Measurements from ENCODE around the gene PTPRN. TPM values are rescaled to one million over a fixed set of nuclear protein-coding genes. Genes with fewer than 3 reads are reported as not detected.

The PTPRN gene
- total and polyA plus RNA-seq, 9 of the 15 experiments (the other 6 are each of a cell fraction or from before 2014, with no cell fraction given) = 0.15 to 2.4 (median 0.43) TPM; not detected in 1

DNA sequence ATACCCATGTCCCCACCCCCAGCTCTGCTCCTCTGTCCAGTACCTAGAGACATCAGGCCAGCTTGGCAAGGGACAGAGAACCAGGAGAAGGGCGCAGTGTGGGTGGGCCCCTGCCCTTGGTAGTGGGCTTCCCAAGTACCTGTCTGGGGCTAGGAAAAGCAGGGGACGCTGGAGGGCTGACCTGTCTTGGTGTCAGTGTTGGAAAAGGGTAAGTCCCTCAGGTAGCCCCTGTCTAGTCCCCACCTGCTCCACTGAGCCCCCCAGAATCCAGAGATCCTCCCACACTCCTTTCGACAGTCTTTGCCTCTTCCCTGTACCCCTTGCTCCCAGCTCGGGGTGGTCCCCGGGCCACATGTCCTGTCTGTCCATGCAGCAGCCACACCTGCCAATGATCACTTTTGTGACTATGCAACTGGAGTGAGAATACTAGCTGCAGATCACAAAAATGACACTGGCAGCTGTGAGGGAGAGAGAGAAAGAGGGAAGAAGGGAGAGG is 15.4 kb downstream of the PTPRN start:
- DNase-seq (ENCODE audit: extremely low read depth in 1 of 4, low spot score in 3 of 4) (no peak), ATAC-seq (no peak), FAIRE-seq (no peak)
- Histone ChIP-seq H3K9me1 (ENCODE audit: control insufficient read depth, insufficient read depth, low read length) (no peaks in the 10 kb centered on the region), H3K27me3 (ENCODE audit: control insufficient read depth in 2 of 2, insufficient read depth in 2 of 2, low read length in 2 of 2) (no peaks in the 10 kb centered on the region), H3K9ac (ENCODE audit: insufficient read depth in 1 of 2, low read depth in 2 of 2, low read length in 2 of 2) (peak overlapping the region; percentile 74 to 91), H3K4me1 (replicated peaks in 1 of 2; ENCODE audit: control insufficient read depth in 2 of 2, insufficient read depth in 2 of 2, low read length in 2 of 2) (peaks cover 23 to 58% of the 10 kb centered on the region in 2 experiments; a peak in 4 of 5 replicates), H3K4me2 (ENCODE audit: insufficient read depth, low read length) (peak overlapping the region; percentile 76), H3K4me3 (no peak overlapping the region), H3K79me2 (ENCODE audit: control insufficient read depth, insufficient read depth, low read length) (no peaks in the 10 kb centered on the region), H2AFZ (ENCODE audit: low read depth, low read length) (peak overlapping the region; percentile 94; the same call in 1 of the 2 replicates), H3K27ac (ENCODE audit: extremely low read depth, low read depth, low read length) (peak overlapping the region; percentile 76; the same call in 1 of the 3 replicates), H4K20me1 (replicated peaks; ENCODE audit: control insufficient read depth, insufficient read depth, low read length) (no peaks in the 10 kb centered on the region), H3K9me3 (replicated peaks; ENCODE audit: control insufficient read depth, insufficient read depth, low read depth, low read length) (no peaks in the 10 kb centered on the region), H3K36me3 (ENCODE audit: control insufficient read depth, insufficient read depth, low read length) (no peaks in the 10 kb centered on the region)
- no TSS peak for BruUV-seq (replicated peaks)
- in situ Hi-C loops (cut with MboI) (loop anchor here (5.0 kb wide), 1 partner anchor 121 kb away; the partner anchor contains the start of gene SLC23A3), intact Hi-C loops (cut with micrococcal nuclease) (loop anchor here (1.0 kb wide), 1 partner anchor 14 kb away; the partner anchor contains the start of gene DNAJB2)
- WGBS (ENCODE audit: insufficient coverage, low coverage, missing lambda C conversion rate) = 73% methylated on average over 3 of the region's 5 CpGs
- ChIA-PET CTCF (ENCODE audit: low intra/inter-chr PET ratio) (interaction anchor here (1.3 to 4.2 kb wide), 2 partner anchors 15 to 133 kb away, joined by 5 to 28 read pairs; partner anchors contain the start of genes DNAJB2 and NHEJ1), POLR2A (interaction anchor here (0.7 to 1.9 kb wide), 2 partner anchors 13 to 15 kb away, joined by 3 to 6 read pairs; partner anchors contain the start of gene DNAJB2)
- TF ChIP-seq, protein P1, sequence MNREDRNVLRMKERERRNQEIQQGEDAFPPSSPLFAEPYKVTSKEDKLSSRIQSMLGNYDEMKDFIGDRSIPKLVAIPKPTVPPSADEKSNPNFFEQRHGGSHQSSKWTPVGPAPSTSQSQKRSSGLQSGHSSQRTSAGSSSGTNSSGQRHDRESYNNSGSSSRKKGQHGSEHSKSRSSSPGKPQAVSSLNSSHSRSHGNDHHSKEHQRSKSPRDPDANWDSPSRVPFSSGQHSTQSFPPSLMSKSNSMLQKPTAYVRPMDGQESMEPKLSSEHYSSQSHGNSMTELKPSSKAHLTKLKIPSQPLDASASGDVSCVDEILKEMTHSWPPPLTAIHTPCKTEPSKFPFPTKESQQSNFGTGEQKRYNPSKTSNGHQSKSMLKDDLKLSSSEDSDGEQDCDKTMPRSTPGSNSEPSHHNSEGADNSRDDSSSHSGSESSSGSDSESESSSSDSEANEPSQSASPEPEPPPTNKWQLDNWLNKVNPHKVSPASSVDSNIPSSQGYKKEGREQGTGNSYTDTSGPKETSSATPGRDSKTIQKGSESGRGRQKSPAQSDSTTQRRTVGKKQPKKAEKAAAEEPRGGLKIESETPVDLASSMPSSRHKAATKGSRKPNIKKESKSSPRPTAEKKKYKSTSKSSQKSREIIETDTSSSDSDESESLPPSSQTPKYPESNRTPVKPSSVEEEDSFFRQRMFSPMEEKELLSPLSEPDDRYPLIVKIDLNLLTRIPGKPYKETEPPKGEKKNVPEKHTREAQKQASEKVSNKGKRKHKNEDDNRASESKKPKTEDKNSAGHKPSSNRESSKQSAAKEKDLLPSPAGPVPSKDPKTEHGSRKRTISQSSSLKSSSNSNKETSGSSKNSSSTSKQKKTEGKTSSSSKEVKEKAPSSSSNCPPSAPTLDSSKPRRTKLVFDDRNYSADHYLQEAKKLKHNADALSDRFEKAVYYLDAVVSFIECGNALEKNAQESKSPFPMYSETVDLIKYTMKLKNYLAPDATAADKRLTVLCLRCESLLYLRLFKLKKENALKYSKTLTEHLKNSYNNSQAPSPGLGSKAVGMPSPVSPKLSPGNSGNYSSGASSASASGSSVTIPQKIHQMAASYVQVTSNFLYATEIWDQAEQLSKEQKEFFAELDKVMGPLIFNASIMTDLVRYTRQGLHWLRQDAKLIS (CRISPR knock-in tag; IDR thresholded peaks at IDR 0.05) = no peak
- TF ChIP-seq NCOA6 (IDR thresholded peaks at IDR 0.05) = no peak
- TF ChIP-seq NFIX (CRISPR knock-in tag; IDR thresholded peaks at IDR 0.05; ENCODE audit: low read depth) = no peak
- TF ChIP-seq ZBTB7A (IDR thresholded peaks at IDR 0.05; ENCODE audit: borderline replicate concordance, control insufficient read depth, low read depth, low read length) = no peak
- TF ChIP-seq EGR1 (conservative IDR thresholded peaks at IDR 0.05) = no peak
- TF ChIP-seq, protein P2, sequence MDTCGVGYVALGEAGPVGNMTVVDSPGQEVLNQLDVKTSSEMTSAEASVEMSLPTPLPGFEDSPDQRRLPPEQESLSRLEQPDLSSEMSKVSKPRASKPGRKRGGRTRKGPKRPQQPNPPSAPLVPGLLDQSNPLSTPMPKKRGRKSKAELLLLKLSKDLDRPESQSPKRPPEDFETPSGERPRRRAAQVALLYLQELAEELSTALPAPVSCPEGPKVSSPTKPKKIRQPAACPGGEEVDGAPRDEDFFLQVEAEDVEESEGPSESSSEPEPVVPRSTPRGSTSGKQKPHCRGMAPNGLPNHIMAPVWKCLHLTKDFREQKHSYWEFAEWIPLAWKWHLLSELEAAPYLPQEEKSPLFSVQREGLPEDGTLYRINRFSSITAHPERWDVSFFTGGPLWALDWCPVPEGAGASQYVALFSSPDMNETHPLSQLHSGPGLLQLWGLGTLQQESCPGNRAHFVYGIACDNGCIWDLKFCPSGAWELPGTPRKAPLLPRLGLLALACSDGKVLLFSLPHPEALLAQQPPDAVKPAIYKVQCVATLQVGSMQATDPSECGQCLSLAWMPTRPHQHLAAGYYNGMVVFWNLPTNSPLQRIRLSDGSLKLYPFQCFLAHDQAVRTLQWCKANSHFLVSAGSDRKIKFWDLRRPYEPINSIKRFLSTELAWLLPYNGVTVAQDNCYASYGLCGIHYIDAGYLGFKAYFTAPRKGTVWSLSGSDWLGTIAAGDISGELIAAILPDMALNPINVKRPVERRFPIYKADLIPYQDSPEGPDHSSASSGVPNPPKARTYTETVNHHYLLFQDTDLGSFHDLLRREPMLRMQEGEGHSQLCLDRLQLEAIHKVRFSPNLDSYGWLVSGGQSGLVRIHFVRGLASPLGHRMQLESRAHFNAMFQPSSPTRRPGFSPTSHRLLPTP (IDR thresholded peaks at IDR 0.05; ENCODE audit: borderline replicate concordance, extremely low read depth, insufficient read length) = no peak
- TF ChIP-seq ZNF431 (CRISPR knock-in tag; IDR thresholded peaks at IDR 0.05) = no peak
- no peak for TF ChIP-seq GATAD2B (IDR thresholded peaks at IDR 0.05; ENCODE audit: borderline replicate concordance)
- TF ChIP-seq DNMT1 (IDR thresholded peaks at IDR 0.05) = no peak
- TF ChIP-seq KAT8 (IDR thresholded peaks at IDR 0.05; ENCODE audit: low read depth) = no peak
- no peak for TF ChIP-seq ARID1B (IDR thresholded peaks at IDR 0.05)
- TF ChIP-seq JUNB (CRISPR knock-in tag; conservative IDR thresholded peaks at IDR 0.05) = no peak
- TF ChIP-seq CSDE1 (IDR thresholded peaks at IDR 0.05) = no peak
- TF ChIP-seq NFIC (IDR thresholded peaks at IDR 0.05) = no peak
- no peak for TF ChIP-seq WHSC1 (IDR thresholded peaks at IDR 0.05; ENCODE audit: low read length)
